Hematopoietic multipotent progenitor cell treated with erythropoietin and hydrocortisone succinate and interleukin-3 and kit ligand, for 6 days (in vitro differentiated cells): Measurements from ENCODE around the gene RAB13.

ENCODE experiments used
- DNase-seq: peaks from one replicate; pipeline ENCODE4 v3.0.0-alpha.2; 2015

Gene RAB13

DNA sequence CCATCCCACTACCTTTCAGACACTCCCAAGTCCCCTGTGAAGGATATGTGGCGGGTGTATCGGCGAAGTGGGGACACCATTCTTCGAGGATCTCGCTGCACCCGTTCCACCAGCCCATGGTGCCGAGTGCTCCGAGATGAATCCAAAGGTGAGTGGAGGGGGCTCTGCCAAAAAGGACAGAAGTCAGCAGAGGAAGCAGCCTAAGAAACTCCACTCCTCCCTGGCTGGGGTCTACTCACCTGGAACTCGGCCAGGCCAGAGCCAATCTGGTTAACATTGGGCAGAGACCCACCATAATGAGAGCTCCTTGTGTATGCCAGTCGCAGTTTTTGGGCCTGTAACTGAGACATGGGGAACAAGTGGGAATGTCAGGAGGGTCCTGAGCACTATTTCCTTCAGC is 31.3 kb downstream of the RAB13 start:
- DNase-seq = no peak

DNA sequence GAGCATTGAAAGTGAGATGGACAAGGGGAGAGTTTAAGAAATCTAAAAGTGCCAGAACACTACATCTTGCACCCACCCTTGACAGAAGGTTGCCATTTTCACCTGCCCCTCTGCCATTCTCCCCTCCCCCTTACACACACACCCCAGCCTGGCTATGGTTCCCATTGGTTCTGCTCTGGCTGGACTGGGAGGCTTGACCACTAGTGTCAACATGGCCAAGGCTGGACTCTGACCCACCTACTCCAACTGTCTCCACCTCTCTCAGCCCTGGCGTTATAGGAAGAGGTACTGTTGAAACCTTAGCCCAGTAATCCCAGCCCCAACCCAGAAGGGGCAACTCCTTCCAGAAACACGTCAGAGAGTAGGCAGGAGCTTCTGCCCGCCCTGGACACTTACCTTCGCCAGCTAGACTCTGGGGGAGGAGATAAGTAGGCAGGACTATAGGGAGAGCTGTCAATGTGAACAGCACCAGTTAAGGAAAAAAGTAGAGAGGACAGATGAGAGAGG is 32.2 kb downstream of the RAB13 start:
- DNase-seq = no peak

DNA sequence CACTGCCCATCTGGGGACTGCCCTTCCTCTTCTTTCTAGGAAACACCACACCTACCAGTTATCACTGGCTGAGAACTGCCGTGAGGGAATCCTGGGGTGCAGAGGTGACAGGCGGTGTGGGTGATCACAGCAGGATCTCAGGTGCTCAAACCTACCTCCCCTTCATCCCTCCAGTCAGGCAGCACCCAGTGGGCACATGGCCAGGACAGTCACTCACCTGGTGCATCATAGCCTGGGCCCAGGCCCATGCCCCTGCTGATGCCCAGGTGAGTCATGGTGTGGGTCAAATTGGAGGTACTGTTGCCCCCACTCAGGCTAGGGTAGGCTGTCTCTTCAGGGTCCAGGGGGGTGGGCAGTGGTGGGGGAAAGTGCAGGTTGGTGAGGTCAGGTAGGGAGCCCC is 34.3 kb downstream of the RAB13 start:
- DNase-seq = no peak

DNA sequence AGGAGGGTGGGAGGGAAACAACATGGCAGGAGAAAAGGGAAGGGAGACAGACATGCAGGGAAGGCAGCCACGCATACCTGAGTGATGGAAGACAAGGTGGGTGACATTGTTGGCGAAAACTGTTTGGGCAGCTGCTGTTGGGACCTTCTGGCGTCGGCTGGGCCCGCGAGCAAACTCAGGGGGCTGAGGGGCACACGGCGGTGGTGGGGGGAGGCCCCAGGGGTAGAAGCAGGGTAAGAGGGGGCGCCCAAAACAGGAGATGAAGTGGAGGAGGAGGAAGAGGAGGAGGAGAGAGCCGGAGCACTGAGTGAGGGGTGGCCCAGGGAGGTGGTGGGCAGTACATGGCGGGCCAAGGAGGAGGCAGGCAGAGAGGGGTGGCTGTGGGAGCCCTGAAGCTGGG is 35.0 kb downstream of the RAB13 start:
- no peak for DNase-seq

DNA sequence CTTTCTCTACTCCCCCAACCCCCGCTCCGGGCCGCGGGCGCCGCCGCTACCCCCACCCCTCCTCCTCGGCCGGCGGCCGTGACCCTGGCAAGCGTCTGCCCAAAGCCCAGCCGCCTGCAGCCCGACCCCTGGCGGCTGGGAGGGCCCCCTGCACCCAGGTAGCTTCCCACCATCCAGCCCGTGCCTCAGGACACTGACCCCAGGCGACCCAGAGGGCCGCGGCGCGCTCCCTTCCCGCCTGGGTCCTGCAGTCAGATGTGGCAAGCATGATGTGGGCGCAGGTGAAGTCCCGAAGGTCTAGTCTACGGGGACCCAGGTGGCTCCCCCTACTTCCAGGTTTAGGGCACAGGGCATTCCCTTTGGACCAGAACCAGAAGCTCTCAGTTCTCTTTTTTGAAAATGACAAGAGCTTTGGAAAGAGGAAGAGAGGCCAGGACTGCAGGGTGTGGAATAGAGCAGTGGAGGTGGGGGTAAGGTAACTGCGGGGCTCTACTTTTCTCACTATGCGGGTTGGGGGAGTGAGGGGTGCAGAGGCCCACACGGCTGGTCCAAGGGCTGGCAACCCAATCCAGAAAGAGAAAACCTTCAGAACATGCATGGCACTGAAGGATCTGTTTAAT is 39.4 kb downstream of the RAB13 start, which contains the start of gene DENND4B:
DENND4B (minus strand) TSS at position 97 of the 620 bp plus-strand sequence. CDS start 2,344 bp downstream, outside the sequence.
- DNase-seq = peak; percentile 91

DNA sequence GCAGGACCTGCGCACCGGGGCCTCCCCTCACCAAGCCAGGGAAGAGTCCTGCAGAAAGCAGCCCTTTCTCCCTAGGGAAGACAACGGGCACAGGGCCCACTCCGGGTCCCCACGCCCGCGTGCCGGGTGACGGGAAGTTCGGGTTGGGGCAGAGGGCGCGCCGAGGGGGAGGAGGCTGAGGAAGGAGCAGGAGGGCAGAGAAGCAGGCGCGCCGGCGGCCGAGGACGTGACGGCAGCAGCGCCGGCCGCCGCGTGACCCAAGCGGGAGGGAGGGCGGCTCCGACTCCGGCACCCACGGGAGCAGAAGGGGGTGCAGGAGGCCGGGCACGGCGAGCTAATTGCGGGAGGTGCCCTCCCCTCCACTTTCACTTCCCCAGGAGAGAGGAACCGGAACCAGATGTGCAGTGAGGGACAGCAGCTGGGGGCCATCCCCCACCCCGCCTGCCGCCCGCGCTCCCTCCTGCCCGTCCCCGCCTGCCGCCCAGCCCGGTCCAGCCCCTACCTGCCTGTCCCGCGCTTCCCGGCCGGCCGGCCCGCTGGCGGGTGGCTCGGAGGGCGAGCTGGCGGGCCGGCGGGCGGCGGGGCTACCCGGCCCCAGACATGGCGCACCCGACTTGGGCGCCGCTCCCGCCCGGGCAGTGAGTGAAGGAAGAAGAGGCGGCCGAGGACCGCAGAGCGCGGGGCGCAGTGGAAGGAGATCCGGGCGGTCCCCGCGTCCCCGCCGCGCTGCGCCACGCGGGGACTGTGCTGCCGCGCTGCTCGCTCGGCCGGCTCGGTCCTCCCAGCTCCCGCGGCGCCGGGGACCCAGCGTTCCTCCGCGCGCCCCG is 40.1 kb downstream of the RAB13 start:
- peak; percentile 82 for DNase-seq

DNA sequence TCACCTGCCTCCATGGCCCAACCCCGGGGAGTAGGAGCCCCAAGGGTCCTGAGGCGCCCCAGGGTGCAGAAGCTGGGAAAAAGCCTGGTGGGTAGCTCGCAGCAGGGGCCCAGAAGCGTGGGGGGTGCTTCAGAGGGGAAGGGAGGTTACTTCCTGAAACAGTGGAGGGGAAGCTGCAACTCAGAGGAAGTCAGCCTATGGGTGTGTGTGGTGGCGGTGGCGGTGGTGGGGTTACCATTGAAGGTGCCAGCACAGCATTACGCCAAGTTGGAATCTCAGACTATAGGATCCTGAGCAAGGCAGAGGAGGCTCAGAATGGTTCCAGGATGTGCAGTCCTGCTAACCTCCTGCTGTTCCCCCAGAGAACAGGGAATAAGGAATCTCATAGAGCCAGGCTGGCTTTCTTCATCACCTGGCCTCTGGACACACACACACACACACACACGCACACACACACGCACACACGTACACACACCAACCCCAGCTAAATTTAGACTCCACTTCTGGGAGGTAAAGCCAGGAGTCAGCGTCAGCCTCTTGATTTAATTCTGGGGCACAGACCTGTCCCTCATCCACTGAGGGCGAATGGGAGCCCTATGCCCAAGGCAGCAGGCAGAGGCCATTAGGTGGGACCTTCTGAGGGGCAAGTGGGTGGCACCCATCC is 40.9 kb downstream of the RAB13 start:
- peak; percentile 86 for DNase-seq

DNA sequence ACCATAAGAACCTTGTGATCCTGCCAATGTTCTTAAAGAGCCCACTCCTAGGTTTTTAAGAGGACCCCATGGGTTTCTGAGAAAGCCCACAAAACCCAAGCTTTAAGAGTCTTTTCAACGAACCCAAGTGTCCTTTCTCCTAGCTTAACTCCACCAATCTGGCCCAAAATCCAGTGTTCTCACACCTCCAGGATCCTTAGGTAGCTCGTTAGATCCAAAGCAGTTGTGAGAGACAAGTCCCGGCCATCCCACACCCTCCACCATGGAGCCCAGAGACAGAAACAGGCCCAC is 41.4 kb downstream of the RAB13 start:
- DNase-seq = no peak

DNA sequence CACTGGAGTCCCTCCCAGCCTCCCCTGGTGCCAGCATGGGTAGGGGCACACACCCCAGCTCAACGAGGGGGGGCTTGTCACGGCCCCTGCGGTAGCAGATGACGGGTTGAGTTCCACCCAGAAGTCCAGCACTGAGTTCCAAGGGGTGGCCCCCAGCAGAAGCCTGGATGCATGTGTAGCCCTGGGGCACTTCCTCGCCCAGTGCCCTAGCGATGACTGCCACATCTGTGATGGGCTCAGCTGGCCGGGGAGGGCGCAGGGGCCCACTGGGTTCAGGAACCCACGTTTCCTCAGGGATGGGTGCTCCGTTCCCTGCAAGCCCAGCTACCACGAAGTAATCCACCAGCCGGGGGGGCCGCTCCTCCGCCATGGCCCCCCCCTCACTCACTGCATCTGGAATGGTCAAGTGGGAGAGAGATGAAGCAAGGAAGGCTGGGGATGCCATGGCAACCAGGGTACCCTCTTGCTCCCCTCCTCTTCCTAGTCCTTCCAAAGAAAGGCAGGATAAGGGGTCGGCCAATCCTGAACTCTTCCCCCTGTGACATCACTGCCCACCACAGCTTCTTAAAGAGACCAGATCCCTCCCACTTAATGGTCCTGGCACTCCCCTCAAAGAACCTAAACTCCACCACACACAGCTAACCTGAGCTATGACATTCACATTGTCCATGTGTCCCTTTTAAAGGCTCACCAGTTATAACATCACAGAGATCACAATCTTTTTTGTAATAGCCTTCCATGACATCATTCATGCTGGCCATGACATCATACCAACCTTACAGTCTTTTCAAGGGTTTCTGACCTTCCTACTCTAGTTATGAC is 41.9 kb downstream of the RAB13 start:
- peak; percentile 38 for DNase-seq

DNA sequence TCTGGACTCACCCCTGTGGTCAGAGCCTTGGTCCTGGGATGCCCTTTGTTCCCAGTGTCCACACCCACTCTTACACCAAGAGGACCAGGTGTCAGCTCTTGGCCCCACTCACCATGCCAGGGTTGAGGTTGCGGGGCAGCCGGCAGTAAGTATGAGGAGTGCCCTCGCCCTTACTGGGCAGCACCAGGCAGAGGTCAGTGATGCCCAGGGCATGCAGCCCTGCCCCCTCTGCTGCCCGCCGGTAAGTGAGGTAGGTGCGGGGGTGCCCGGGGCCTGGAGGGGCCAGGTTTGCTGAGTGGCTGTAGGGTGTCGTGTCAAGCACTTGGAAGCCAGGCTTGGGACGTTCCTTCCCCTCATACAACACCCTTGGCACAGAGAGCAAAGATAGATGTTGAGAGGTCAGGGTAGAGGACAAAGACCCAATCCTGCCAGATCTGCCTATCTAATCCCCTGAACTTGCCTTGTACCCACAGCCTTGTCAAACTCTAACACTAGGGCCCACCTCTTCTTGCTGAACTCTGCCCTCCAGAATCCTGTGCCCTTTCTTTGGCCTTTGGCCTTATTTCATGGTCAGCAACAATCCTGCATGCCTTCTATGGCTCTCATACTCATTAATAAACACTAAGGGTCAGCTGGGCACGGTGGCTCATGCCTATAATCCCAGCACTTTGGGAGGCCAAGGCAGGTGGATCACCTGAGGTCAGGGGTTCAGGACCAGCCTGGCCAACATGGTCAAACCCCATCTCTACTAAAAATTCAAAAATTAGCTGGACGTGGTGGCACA is 43.2 kb downstream of the RAB13 start:
- DNase-seq = no peak

DNA sequence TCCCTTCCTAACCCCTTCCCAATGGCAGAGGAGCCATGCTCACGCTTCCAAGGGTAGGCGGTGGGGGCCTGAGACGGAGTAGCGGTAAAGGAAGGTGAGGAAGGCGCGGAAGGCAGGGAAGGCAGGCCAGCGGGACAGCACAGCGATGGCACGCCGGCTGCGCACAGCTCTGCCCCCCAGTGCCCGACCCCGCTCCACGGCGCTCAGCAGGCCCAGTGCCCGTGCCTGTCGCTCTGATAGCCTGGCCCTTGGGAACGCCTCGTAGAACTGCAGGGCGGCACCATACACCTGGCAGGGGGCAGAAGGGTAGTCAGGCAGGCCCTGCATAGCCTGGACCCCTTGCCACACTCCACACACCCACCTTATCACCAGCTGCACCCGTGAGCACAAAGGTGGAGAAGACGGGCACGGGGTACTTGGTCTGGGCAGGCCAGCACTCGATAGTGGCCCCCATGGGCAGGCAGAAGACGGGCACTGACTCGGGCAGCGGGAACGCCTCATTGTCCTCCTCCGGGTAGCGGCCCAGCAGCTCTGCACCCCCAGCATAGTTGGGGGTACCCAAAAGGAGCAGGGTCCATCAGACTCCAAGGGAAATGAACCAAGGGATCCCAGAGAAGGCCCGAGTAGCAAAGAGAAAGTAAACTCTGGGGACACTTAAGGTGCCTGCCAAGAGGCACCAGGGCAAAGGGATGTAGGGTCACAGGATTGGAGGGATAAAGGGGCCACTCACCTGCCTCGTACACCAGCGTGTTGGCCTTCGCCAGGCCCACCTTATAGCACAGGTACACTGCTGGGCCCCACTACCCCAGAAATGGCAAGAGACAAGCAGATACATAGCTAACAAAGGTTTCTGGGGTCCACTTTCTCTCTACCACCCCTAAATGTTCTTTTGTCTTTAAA is 44.1 kb downstream of the RAB13 start:
- no peak for DNase-seq

DNA sequence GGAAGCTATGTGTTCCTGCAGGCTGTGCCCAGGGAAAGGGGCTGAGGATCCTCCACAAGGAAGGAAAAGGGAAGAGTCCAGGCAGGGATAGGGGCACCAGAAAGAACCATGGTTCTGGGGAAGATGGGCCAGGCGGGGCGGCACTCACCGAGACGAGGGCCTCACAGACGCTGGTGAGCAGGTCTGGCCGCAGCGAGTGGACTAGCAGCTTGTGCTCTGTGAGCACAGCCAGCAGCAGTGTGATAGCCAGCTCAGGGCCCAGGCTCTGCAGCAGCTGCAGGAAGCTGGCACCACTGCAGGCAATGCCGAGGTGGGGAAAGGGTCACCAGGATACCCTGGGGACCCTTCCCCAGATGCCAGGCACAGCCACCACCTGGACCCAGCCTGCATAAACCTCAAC is 45.4 kb downstream of the RAB13 start:
- no peak for DNase-seq

DNA sequence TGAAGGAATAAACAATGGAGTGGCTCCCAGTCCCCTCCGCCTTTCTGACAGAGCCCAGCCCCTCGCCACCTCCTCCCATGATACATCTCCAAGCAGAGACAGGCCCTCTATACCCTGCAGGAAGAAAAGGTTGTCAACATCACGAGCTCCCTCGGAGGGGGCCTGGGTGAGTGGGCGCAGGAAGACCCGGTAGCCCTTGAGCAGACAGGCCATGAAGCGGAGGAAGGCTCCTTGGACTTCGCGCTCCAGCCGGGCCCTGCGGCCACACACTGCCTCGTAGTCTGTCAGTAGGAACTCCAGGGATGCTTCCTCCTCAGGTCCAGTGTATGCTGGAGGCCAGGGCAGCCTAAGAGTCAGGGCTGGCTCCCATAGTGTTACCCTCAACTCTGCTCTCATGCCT is 46.7 kb downstream of the RAB13 start:
- DNase-seq = no peak

DNA sequence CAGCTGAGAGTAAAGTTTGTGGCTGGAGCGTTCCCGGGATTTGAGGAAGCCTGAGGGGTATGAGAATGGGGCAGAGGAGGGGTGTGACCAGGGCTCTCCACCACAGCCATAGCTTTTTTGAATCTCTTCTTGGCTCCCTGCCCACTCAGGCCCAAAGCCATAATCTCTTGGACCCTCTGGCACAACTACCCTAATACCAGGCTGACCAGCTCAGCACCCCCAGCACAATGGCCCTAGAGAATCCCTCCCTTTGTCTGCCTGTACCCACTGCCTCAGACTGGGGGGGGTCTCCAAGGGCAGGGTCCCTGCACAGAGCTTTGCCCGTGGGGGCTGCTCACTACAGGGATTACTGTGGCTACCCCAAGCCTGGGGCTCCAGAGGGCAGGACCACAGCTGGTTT is 47.1 kb downstream of the RAB13 start:
- DNase-seq = no peak

DNA sequence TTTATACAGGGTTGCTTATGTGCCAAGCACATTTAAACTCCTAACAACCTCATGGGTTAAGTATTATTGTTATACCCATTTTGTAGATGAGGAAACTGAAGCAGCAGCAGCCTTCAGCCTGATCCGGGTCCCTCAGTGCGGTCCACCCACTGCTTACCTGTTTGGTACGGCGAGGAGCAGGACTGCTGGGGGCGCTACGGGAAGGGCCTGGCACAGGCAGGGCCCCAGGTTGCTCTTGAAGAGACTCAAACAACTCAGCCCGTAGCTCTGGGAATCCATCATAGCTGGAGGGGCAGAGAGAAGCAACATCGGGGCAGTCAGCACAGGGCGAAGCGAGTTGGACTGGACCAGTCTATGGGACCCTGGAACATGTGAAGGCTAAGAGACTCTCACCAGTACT is 48.8 kb downstream of the RAB13 start:
- no peak for DNase-seq

DNA sequence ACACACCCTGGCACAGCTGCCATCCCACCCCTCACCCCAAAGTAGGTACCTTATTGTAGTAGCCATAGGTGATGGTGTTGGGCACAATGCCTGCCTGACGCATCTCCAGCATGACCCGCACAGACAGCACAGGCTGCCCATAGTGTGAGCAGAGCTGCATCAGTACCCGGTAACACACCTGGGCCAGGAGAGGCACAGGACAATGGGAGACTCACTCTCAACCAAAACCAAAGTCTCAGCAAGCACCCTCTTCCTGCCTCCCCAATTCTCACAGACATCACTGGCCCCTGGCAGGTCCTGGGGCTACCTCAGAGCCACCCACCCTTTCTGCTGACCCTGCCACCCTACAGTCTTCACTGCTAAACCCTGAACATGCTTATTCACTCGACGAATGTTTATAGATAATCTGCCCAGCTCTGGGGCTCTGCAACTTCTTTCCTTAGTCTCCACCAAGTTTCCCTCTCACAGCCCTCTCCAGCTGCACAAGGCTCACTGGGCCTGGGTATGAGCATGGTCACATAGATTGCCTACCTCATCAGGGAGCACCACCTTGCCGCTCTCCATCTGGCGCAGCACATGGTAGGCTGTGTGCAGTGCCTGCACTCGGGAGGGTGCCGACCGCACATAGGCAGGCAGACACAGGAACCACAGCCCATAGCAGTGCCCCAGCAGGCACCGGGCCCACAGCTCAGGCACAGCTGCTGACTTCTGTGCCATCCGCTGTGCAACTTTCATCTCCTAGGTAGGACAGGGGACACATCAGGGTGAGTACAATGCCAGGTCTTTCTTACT is 49.9 kb downstream of the RAB13 start:
- no peak for DNase-seq

DNA sequence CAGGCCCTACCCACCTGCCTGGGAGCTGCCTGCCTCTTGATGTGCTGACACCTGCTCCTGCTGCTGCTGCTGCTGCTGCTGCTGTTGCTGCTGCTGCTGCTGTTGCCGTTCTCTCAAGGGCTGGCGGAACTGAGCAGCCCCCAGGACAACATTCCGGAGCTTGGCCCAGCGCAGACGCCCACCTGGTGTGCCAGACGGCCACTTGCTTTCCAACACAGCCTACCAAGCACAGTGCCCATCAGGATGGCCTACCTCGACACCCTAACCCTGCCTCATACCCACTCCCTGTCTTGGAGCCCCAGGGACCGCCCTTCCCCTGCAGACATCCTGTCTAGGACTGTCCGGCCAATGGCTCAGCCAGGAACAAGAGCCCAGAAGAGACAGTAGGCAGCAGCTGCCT is 51.4 kb downstream of the RAB13 start:
- no peak for DNase-seq

DNA sequence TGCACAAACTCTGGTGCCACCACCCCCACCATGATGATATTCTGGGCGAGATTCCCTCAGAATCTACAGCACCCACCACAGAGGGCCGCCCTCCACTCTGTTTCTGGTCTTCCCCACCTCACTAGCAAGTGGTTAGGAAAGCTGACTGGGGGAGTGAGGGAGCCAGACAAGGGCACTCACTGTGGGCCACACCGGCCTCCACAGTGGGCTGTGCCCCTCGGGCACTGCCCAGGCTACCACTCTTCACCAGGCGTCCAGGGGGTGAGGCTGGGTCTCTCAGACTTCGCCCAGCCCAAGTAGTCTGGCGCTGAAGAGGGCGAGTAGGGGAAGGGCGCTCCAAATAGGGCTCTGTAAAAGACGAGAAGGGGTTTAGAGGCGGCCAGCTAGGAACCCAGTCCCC is 52.2 kb downstream of the RAB13 start:
- no peak for DNase-seq

DNA sequence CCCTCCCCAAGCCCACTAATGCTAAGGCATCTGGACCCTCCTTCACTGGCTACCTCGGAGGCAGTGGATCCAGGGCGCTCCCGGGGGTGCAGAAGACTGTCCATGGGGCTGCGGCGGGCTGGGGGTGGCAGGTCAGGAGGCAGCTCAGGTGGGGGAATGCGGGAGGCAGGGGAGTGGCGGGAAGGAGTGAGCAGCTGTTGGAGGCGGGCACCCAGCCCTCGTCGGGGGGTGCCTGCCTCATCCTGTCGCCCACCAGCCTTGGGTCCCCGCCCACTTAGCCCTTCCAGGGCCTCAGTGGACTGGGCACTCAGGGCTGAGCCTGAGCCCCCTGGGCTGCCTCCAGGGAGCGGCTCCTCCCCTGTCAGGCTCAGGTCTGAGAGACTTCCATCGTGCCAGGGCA is 52.7 kb downstream of the RAB13 start:
- no peak for DNase-seq
